KG1 (cell line): ENCODE measurements around the gene GTF2I.
"Not testable (repeated sequence)": the region's sequence is repeated elsewhere in the genome, so short reads cannot be mapped to it uniquely, and the experiment has no call there.

Experiments used
- DNase-seq: peaks from one replicate; lab custom pipeline; 2025; lab: John Stamatoyannopoulos, UW

Gene GTF2I

DNA sequence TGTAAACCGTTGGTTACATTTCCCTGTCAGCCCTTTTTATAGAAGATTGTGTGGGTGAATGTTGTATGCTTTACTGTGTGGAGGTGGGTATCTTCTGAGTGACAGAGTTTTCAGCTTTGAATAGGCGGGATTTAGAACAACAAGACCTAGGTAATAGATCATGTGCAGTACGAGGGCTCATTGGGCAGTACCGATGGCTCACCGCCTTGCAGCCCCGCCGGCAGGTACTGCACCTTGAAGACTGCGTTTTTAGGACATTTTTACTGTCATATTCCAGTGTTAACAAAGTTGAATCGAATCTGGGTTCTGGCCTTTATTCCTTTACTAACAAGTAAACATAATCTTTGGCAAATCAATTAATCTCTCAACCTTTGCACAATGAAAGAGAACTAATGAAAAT, 60.4 kb downstream of the GTF2I start:
- DNase-seq, result no peak

- DNase-seq, result no peak
These were observed 60.8 kb downstream of the GTF2I start for GRCh38 chr7:74718336-74718735.

GRCh38 chr7:74722153-74722552, 64.6 kb downstream of the GTF2I start:
- no peak for DNase-seq

GRCh38 chr7:74725840-74726239, 68.3 kb downstream of the GTF2I start:
- no peak for DNase-seq

GRCh38 chr7:74726309-74727101, 69.0 kb downstream of the GTF2I start:
- DNase-seq, result no peak

- not testable (repeated sequence) for DNase-seq
These were observed 71.2 kb downstream of the GTF2I start for GRCh38 chr7:74728686-74729085.

- DNase-seq, result not testable (repeated sequence)
These were observed 72.7 kb downstream of the GTF2I start for GRCh38 chr7:74730186-74730585.

- not testable (repeated sequence) for DNase-seq
These were observed 82.6 kb downstream of the GTF2I start for GRCh38 chr7:74739974-74740703.

- not testable (repeated sequence) for DNase-seq
These were observed 86.5 kb downstream of the GTF2I start for GRCh38 chr7:74743936-74744557.

GRCh38 chr7:74753921-74754482, 96.5 kb downstream of the GTF2I start:
- not testable (repeated sequence) for DNase-seq

GRCh38 chr7:74756673-74757072, 99.2 kb downstream of the GTF2I start:
- not testable (repeated sequence) for DNase-seq

DNA sequence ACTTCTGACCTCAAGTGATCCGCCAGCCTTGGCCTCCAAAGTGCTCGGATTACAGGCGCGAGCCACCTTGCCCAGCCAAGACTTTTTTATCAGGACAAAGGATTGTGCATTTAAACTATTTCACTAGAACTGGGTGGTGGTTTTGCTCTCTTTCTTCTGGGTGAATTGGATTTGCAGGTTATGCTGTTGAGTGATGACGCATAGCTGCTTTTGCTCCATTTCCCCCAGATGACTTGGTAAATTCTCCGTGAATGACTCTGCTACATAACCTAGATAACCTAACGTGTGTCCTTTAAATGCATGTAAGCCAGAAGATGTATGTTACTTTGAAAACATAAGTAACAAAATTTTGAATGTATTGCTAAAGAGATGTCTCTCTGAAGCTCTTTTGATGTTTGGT, 100.8 kb downstream of the GTF2I start:
- DNase-seq, result not testable (repeated sequence)

- not testable (repeated sequence) for DNase-seq
These were observed 101.5 kb downstream of the GTF2I start for GRCh38 chr7:74758982-74759381.

- DNase-seq, result not testable (repeated sequence)
These were observed 107.8 kb downstream of the GTF2I start for GRCh38 chr7:74765205-74765918.

DNA sequence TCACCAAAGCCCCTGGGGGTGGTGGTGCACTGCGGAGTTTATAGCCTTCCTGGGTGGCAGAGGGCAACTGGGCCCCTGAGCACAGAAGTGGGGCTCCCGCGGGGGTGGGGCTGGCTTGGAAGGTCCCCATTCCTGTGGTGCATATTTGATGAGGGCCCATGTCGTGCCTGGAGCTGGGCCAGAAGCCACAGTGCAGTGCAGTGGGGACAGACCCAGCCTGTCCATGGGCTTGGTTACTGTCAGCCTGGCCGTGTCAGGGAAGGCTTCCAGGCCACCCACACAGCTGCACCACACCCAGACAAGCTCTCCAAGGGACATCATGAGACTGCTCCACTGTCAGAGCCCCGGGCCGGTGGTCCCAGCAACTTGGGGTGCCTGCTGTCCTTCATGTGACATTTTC, 109.0 kb downstream of the GTF2I start:
- DNase-seq, result not testable (repeated sequence)

DNA sequence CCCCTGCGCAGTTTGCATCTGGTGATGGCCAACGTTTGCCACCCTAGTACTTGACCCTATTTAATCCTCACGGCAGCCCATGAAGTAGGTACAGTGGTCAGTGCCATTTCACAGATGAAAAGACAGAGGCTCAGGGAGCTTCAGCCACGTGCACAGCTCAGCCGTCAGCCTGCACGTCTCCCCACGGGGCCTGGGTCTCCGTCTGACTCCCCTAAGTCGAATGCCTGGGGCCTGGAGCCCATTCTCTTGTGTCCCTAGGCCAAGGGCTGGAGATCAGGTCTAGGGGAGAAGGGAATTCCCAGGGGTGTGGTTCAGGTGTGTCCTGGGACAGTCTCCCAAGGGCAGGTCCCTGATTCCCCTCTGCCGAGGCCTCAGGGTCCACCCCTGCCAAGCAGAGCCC, 109.5 kb downstream of the GTF2I start:
- not testable (repeated sequence) for DNase-seq

DNA sequence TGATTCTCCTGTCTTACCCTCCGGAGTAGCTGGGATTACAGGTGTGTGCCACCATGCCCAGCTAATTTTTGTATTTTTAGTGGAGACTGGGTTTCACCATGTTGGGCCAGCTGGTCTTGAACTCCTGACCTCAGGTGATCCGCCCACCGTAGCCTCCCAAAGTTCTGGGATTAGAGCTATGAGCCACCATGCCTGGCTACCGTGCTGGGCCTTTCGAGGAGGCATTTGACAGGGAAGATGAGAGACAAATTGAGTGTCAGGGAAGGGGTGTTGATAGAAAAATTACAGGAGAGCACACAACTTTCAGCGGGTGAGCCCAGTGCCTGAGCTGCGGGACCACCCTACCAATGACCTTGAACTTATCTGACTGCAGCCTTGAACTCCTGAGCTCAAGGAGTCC, 112.5 kb downstream of the GTF2I start:
- DNase-seq, result not testable (repeated sequence)

- not testable (repeated sequence) for DNase-seq
These were observed 114.6 kb downstream of the GTF2I start for GRCh38 chr7:74772093-74772492.

- DNase-seq, result not testable (repeated sequence)
These were observed 116.5 kb downstream of the GTF2I start, which contains the start of gene NCF1 for GRCh38 chr7:74773760-74774750. Gene NCF1 (plus strand): TSS chr7:74774011. CDS start chr7:74774032, 21 bp downstream.

- DNase-seq, result not testable (repeated sequence)
These were observed 117.6 kb downstream of the GTF2I start for GRCh38 chr7:74775111-74775510.
